DND-41 (cell line): ENCODE data around the gene IL1RN.

Source experiments
- ATAC-seq: fragments of 200-7000 bp; cut with Tn5 transposase; 3 replicates; pipeline ENCODE4 v1.9.1; 2021; ENCODE audit warnings: low read depth; ENCODE audit not compliant: insufficient read depth
- DNase-seq: peaks from one replicate; pipeline ENCODE4 v3.0.0-alpha.2; 2020
- H2AFZ ChIP-seq: 2 replicates; pipeline ENCODE4 v1.6.0; 2012; ENCODE audit warnings: low read depth, low read length
- H3K27ac ChIP-seq: 2 replicates; pipeline ENCODE4 v1.5.1; 2012; ENCODE audit warnings: low read length, inconsistent platforms
- H3K27me3 ChIP-seq: fragments of 200-600 bp; sonication (generic); 2 replicates; pipeline ENCODE4 v1.6.0; 2012; ENCODE audit warnings: low read length, mild to moderate bottlenecking, inconsistent platforms; ENCODE audit not compliant: insufficient read depth, poor library complexity
- H3K36me3 ChIP-seq: 2 replicates; pipeline ENCODE4 v1.5.1; 2012; ENCODE audit warnings: low read length, inconsistent platforms; ENCODE audit not compliant: insufficient read depth
- H3K4me1 ChIP-seq: 2 replicates; pipeline ENCODE4 v1.5.1; 2012; ENCODE audit warnings: mild to moderate bottlenecking, low read length; ENCODE audit not compliant: insufficient read depth
- H3K4me2 ChIP-seq: 2 replicates; pipeline ENCODE4 v1.6.0; 2012; ENCODE audit warnings: mild to moderate bottlenecking, moderate library complexity, low read length, inconsistent platforms; ENCODE audit not compliant: insufficient read depth
- H3K4me3 ChIP-seq, 2 experiments: fragments of 200-600 bp in 1 of 2; shearing (Covaris generic) in 1 of 2; 2 replicates each; pipeline ENCODE4 v1.5.1; 2012 to 2016; ENCODE audit warnings: inconsistent platforms in 2 of 2, low read length in 2 of 2, mild to moderate bottlenecking in 2 of 2, low read depth in 1 of 2, moderate library complexity in 1 of 2
- H3K79me2 ChIP-seq: 2 replicates; pipeline ENCODE4 v1.6.0; 2012; ENCODE audit warnings: low read length, inconsistent platforms; ENCODE audit not compliant: insufficient read depth
- H3K9ac ChIP-seq: 2 replicates; pipeline ENCODE4 v1.6.0; 2012; ENCODE audit warnings: low read depth, mild to moderate bottlenecking, inconsistent platforms, low read length, moderate library complexity
- H3K9me3 ChIP-seq: 2 replicates; pipeline ENCODE4 v1.5.1; 2012; ENCODE audit warnings: low read length, moderate library complexity, mild to moderate bottlenecking, inconsistent platforms; ENCODE audit not compliant: insufficient read depth, severe bottlenecking
- H4K20me1 ChIP-seq: 2 replicates; pipeline ENCODE4 v1.6.0; 2012; ENCODE audit warnings: low read length; ENCODE audit not compliant: insufficient read depth
- CTCF ChIP-seq: IDR thresholded peaks from 2 replicates; pipeline ENCODE4 v1.5.1; 2012; ENCODE audit warnings: borderline replicate concordance, low read length, moderate library complexity, mild to moderate bottlenecking; ENCODE audit not compliant: poor library complexity, severe bottlenecking; ENCODE audit errors: extremely low read depth
- EZH2 ChIP-seq: IDR thresholded peaks from 3 replicates; pipeline ENCODE4 v1.6.1; 2012; ENCODE audit warnings: borderline replicate concordance, low read depth, mild to moderate bottlenecking, moderate library complexity, low read length, inconsistent platforms; ENCODE audit not compliant: severe bottlenecking

The IL1RN gene

GRCh38 chr2:113181258-113182051 is 54.1 kb downstream of the IL1RN start:
- Histone ChIP-seq H3K27ac (peak overlapping the region; percentile 43), H3K27me3 (no peaks in the 10 kb centered on the region), H2AFZ (no peak overlapping the region), H3K79me2 (peaks cover 95% of the 10 kb centered on the region), H3K4me2 (no peak overlapping the region), H4K20me1 (peaks cover 85% of the 10 kb centered on the region), H3K9me3 (no peaks in the 10 kb centered on the region), H3K4me3 (no peak overlapping the region), H3K9ac (no peak overlapping the region), H3K36me3 (peaks cover 96% of the 10 kb centered on the region), H3K4me1 (peaks cover 48% of the 10 kb centered on the region)
- TF ChIP-seq EZH2 (no peak), CTCF (no peak)
- no peak for DNase-seq
- ATAC-seq: peak; percentile 41

GRCh38 chr2:113182471-113183260 is 55.3 kb downstream of the IL1RN start:
- Histone ChIP-seq H3K4me1 (peaks cover 36% of the 10 kb centered on the region), H3K9ac (no peak overlapping the region), H3K4me2 (no peak overlapping the region), H3K9me3 (no peaks in the 10 kb centered on the region), H3K36me3 (peaks cover 96% of the 10 kb centered on the region), H3K4me3 (no peak overlapping the region), H2AFZ (no peak overlapping the region), H4K20me1 (peaks cover 84% of the 10 kb centered on the region), H3K27me3 (no peaks in the 10 kb centered on the region), H3K27ac (no peak overlapping the region), H3K79me2 (peaks cover 88% of the 10 kb centered on the region)
- TF ChIP-seq EZH2 (no peak), CTCF (no peak)
- no peak for ATAC-seq
- no peak for DNase-seq

- Histone ChIP-seq H3K9me3 (no peaks in the 10 kb centered on the region), H3K4me3 (no peak overlapping the region), H3K9ac (no peak overlapping the region), H3K79me2 (peaks cover 85% of the 10 kb centered on the region), H3K4me1 (peaks cover 31% of the 10 kb centered on the region), H3K4me2 (no peak overlapping the region), H3K36me3 (peaks cover 95% of the 10 kb centered on the region), H3K27me3 (no peaks in the 10 kb centered on the region), H4K20me1 (peaks cover 80% of the 10 kb centered on the region), H3K27ac (no peak overlapping the region), H2AFZ (no peak overlapping the region)
- no peak for TF ChIP-seq CTCF
- no peak for TF ChIP-seq EZH2
- DNase-seq (no peak), ATAC-seq (no peak)
Observed at GRCh38 chr2:113183264-113183663, 55.9 kb downstream of the IL1RN start.
